ENCODE data around the gene CCT2. TPM values are rescaled to one million over a fixed set of nuclear protein-coding genes. Genes with fewer than 3 reads are reported as not detected.
A peak's percentile ranks its signal among the peaks of the same experiment; 100 is the strongest.

Gene CCT2
- total and polyA plus RNA-seq, 2 experiments from 2014 or later = 237 to 307 TPM

GRCh38 chr12:69575346-69575745 lies 9.9 kb upstream of the CCT2 start:
- no peaks in the 10 kb centered on the region for H3K27me3 ChIP-seq
- H3K36me3 ChIP-seq = peaks cover 24% of the 10 kb centered on the region
- TF ChIP-seq CTCF (IDR thresholded peaks at IDR 0.05; ENCODE audit: low read depth, low read length) = no peak
- no peak for DNase-seq (ENCODE audit: low read depth in 1 of 2, low spot score in 1 of 2)
- H3K9me3 ChIP-seq (ENCODE audit: low read depth) = no peaks in the 10 kb centered on the region
- no peak overlapping the region for H3K4me3 ChIP-seq
- H3K27ac ChIP-seq = no peak overlapping the region
- H3K4me1 ChIP-seq (ENCODE audit: low read depth) = no peaks in the 10 kb centered on the region

GRCh38 chr12:69578283-69578682 lies 7.0 kb upstream of the CCT2 start:
- Histone ChIP-seq H3K4me1 (ENCODE audit: low read depth) (no peaks in the 10 kb centered on the region), H3K27me3 (no peaks in the 10 kb centered on the region), H3K36me3 (peaks cover 16% of the 10 kb centered on the region), H3K4me3 (no peak overlapping the region), H3K9me3 (ENCODE audit: low read depth) (no peaks in the 10 kb centered on the region), H3K27ac (no peak overlapping the region)
- no peak for TF ChIP-seq CTCF (IDR thresholded peaks at IDR 0.05; ENCODE audit: low read depth, low read length)
- DNase-seq (ENCODE audit: low read depth in 1 of 2, low spot score in 1 of 2) = no peak

GRCh38 chr12:69579029-69579428 lies 6.2 kb upstream of the CCT2 start:
- Histone ChIP-seq H3K9me3 (ENCODE audit: low read depth) (no peaks in the 10 kb centered on the region), H3K4me3 (no peak overlapping the region), H3K4me1 (ENCODE audit: low read depth) (no peaks in the 10 kb centered on the region), H3K27ac (no peak overlapping the region), H3K27me3 (no peaks in the 10 kb centered on the region), H3K36me3 (peaks cover 12% of the 10 kb centered on the region)
- no peak for TF ChIP-seq CTCF (IDR thresholded peaks at IDR 0.05; ENCODE audit: low read depth, low read length)
- no peak for DNase-seq (ENCODE audit: low read depth in 1 of 2, low spot score in 1 of 2)

- Histone ChIP-seq H3K27me3 (no peaks in the 10 kb centered on the region), H3K4me3 (no peak overlapping the region), H3K9me3 (ENCODE audit: low read depth) (no peaks in the 10 kb centered on the region), H3K27ac (no peak overlapping the region), H3K36me3 (peaks cover 3% of the 10 kb centered on the region), H3K4me1 (ENCODE audit: low read depth) (no peaks in the 10 kb centered on the region)
- no peak for DNase-seq (ENCODE audit: low read depth in 1 of 2, low spot score in 1 of 2)
- TF ChIP-seq CTCF (IDR thresholded peaks at IDR 0.05; ENCODE audit: low read depth, low read length) = no peak
Observed at GRCh38 chr12:69580074-69580473, 5.2 kb upstream of the CCT2 start.

GRCh38 chr12:69583203-69583602 lies 2.1 kb upstream of the CCT2 start:
- Histone ChIP-seq H3K9me3 (ENCODE audit: low read depth) (no peaks in the 10 kb centered on the region), H3K4me3 (no peak overlapping the region), H3K36me3 (peaks cover 16% of the 10 kb centered on the region), H3K27ac (no peak overlapping the region), H3K27me3 (no peaks in the 10 kb centered on the region), H3K4me1 (ENCODE audit: low read depth) (no peaks in the 10 kb centered on the region)
- peak in 1 of 2 donors; percentile 50 for DNase-seq (ENCODE audit: low read depth in 1 of 2, low spot score in 1 of 2)
- peak; percentile 10 for TF ChIP-seq CTCF (IDR thresholded peaks at IDR 0.05; ENCODE audit: low read depth, low read length)

- Histone ChIP-seq H3K9me3 (ENCODE audit: low read depth) (no peaks in the 10 kb centered on the region), H3K4me1 (ENCODE audit: low read depth) (no peaks in the 10 kb centered on the region), H3K36me3 (peaks cover 68% of the 10 kb centered on the region), H3K27ac (no peak overlapping the region), H3K27me3 (no peaks in the 10 kb centered on the region), H3K4me3 (no peak overlapping the region)
- no peak for TF ChIP-seq CTCF (IDR thresholded peaks at IDR 0.05; ENCODE audit: low read depth, low read length)
- DNase-seq (ENCODE audit: low read depth in 1 of 2, low spot score in 1 of 2) = no peak
Observed at GRCh38 chr12:69588527-69588926, 3.3 kb downstream of the CCT2 start.
